Measurements from ENCODE around the gene BPIFB4.
"Not testable (repeated sequence)": the region's sequence is repeated elsewhere in the genome, so short reads cannot be mapped to it uniquely, and the experiment has no call there.

Gene BPIFB4

DNA sequence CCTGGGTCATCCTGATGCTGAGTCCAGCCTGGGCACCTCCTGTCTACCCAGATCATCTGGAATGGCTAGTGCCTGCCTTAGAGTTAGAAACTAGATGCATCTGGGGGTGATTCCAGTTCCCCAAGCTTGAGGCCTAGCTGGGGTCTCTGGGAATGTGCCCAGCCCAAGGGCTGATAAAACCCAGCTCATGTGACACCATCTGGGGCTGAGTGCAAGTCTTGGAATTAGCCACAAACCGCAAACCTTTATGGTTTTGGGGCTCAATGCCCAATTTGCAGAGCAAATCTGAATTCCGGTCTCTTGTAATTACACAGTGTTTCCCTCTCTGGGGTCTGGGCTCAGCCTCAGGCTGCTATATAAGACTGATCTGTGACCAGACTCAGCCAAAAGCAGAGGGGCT is at the start of gene BPIFB4:
Gene BPIFB4, plus strand, starts transcription at position 385 of the 400 bp plus-strand sequence. CDS start 1,884 bp downstream, outside the sequence.
- DNase-seq (ENCODE audit: low read depth) = no peak

DNA sequence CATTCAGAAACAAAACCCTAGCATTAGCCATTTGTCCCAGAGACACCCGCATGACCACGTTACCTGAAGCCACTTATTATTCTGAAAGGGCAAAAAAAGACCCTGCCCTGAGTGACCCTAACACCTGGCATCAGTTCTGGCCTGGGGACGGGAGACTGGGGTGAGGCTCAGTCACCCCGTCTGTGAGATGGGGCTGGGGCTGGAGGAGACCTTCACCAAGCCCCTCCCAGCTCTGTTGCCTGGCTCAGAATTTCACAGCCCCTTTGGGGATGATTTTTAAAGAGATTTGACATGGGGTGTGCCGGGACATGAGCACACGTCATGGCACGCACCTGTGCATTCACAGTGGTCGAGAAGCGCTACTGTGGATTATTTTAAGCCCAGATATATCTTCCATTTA is 49.4 kb upstream of the BPIFB4 start:
- no peak for DNase-seq (ENCODE audit: low read depth)

DNA sequence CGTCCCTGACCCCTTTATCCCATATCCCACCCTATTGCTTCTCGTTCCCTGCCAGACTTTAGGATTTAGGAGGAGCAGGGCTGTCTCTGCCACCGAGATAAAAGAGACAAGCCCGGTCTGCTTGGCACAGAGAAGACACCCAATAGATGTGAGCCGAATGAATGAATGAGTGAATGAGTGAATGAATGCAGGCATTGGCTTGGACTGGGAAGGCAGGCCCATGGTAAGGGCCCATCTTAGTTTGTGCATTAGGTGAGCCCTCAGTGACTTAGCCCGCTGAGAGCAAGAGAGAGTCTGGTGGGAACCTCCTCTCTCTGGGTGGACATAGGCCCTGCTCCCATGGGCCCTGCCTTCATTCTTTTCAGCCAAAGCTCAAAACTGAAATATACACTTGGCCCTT is 48.9 kb upstream of the BPIFB4 start:
- DNase-seq (ENCODE audit: low read depth) = no peak

DNA sequence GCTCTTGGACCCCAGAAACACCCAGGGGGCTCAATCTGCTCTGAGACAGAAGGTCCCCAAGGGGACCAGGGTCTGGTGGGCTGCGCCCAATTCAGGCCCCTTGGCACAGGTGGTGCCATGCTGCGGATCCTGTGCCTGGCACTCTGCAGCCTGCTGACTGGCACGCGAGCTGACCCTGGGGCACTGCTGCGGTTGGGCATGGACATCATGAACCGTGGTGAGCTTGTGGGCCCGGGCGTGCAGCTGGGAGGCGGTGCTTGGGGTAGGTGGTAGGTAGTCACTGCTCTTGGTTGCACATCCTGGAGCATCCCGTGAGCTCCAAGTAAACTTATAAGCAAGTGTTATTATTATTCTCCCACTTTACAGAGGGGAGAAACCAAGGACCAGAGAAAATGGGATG is 47.9 kb upstream of the BPIFB4 start, which contains the start of gene BPIFB6:
Gene BPIFB6, plus strand, starts transcription at position 118 of the 400 bp plus-strand sequence. Its CDS starts 0 bp downstream, at position 118.
- DNase-seq (ENCODE audit: low read depth) = no peak

DNA sequence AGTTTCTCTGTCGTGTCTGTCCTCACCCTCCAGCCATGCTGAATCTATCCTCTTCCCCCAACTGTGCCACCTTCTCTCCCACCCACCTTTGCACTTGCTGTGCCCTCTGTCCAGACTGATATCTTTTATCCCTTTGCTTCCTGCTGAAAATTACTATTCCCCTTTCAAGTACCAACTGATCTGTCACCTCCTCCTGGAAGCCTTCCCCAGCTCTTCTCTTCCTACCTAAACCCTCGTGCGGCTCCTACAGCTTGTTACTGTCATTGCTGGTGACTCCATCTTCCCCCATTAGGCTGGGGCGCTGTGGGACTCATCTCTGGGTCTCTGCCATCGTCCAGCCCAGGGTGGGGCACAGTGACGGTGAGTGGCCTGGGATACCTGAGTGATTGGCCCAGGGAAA is 46.9 kb upstream of the BPIFB4 start:
- DNase-seq (ENCODE audit: low read depth) = no peak

DNA sequence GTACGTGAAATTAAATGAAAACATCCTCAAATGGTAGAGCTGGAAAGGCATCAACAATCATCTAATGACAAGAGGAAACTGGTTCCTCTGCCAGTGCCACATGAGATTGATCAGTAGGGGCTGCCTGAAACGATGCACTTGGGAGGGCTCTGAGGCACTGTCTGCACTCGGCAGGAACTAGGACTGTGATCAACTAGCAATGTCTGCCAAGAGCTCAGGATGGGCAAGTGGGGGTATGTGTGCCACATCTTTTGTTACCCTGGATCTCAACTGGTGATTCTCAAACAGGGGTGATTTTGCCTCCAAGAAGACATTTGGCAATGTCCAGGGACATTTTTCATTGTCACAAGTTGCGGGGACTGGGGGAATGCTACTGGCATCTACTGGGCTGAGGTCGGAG is 46.1 kb upstream of the BPIFB4 start:
- DNase-seq (ENCODE audit: low read depth) = no peak

DNA sequence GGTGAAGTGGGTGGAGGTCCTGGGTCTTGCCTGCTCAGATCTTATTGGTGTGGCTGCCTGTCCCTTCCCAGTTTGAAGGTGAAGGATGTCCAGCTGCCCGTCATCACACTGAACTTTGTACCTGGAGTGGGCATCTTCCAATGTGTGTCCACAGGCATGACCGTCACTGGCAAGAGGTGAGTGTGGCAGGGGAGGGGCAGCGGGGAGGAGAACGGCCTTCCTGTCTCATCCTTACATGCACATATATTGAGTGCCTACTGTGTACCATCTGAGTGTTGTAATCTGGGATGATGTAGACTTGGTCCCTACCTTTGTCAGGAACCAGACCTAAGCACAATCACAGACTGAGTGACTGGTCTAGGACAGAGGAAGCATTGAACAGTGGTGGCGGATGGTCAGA is 45.3 kb upstream of the BPIFB4 start:
- DNase-seq (ENCODE audit: low read depth) = no peak

DNA sequence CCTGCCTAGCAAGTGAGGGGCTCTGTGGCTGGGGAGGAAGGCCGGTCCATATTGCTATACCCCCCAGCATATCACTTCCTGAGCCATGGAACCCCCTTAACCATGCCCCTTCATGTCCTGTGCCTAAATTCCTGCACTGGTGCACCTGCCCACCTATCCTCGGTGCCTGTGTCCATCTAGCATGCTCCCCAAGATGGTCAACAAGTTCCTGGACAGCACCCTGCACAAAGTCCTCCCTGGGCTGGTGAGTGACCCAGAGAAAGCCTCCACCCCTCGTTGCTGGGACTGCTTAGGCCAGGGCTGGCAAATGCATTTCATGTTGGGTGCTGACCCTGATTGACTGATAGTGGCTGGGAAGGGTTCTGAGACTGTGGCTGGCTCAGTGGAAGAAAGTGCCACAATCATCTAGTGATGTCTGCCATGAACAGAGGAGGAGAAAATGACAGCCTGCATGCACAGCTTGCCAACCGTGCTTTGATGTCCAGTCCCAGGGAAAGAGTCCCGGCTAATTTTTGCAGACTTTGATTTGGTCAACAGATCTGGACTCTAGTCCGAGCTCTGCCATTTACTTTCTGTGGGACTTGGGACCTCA is 44.4 kb upstream of the BPIFB4 start:
- no peak for DNase-seq (ENCODE audit: low read depth)

DNA sequence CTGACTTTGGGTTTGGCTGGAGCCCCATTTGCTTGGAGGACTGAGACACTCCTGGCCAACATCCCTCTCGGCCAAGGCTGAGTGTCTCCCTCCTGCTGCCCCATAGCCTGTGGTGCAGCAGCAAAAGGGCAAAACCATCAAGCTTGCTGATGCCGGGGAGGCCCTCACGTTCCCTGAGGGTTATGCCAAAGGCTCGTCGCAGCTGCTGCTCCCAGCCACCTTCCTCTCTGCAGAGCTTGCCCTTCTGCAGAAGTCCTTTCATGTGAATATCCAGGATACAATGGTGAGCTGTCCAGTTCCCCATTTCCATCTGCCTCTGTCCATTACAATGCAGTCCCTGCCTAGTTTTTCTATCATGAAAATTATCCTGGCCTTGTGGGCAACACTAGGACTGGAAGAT is 42.0 kb upstream of the BPIFB4 start:
- DNase-seq (ENCODE audit: low read depth) = no peak

DNA sequence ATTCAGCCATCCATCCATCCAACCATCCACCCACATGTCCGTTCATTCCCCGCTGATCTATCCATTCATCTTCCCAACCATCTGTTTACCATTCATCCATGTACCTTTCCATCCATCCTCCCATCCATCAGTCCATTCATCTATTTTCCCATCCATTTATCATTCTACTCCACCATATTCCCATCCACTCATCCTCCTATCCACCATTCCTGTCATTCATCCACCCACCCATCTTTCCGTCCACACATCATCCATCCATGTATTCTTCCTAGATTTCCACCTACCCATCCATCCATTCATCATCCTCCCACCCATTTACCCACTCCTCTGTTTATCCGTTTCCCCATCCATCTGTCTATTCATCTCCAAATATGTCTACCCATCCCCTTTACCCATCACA is 41.2 kb upstream of the BPIFB4 start:
- no peak for DNase-seq (ENCODE audit: low read depth)

DNA sequence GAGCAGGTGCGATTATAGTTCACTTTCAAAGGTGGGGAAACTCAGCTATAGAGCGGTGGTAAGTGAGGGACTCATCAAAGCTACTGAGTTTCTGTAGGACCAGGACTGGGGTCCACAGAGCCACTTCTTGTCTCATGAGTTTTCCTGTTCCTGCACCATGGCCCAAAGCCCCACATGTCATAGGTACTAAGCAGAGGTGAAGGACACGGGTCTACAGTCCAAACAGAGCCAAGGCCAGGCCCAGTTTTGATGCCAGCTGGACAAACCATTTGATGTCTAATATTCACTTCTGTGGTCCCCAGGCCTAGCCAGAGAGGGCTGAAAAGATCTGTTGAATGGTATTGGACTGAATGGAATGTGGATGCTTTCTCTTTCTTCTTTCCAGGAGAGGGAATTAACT is 37.0 kb upstream of the BPIFB4 start:
- no peak for DNase-seq (ENCODE audit: low read depth)

DNA sequence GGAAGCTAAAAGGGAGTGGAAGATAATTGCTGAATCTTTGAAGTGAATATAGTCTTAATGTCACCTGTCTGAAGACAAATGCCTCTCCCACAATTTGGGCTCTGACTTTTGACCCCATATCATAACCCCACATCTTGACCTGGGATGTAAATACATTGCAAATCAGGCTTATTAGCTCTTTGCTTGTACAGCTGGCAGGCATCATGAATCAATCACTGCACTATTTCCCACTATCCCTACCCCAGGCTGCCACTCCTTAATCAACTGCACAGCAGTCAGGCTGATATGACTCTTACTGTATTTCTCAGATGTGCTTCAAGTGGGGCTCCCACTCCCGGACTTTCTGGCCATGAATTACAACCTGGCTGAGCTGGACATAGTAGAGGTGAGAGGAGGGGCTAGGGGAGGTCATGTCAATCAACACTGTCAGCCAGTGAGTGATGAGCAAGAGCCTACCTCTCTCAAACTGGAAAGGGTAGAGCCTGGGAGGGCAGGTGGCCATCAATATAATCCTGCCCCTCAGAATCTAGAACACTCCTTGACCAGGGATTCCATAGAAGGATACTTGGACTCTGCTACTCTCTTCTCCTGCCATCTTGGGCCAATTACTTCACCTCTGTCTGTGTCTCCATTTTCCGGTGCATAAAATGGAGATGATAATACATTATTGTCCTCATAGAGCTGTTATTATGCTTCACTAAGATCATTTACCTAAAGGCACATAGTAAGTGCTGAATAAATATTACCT is 36.3 kb upstream of the BPIFB4 start:
- DNase-seq (ENCODE audit: low read depth) = no peak

DNA sequence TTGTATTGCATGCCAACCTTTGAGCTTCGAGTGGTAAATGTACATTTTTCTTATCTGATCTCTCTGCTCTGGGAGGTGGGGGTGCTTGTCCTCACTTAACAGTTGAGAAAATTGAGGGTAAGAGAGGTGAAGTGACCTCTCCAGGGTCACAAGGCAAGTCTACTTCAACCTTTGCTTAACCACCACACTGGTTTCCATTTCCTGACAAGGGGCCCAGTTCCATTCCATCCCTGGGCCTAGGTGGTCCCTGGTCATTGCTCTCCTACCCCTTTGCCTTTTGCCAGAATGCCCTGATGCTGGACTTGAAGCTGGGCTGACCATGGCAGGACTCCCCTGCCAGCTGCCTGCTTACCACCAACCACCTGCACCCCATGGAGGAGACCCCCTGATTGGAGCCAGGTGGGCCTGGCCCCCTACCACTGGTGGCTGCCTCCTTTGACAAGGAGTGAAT is 35.7 kb upstream of the BPIFB4 start:
- no peak for DNase-seq (ENCODE audit: low read depth)

DNA sequence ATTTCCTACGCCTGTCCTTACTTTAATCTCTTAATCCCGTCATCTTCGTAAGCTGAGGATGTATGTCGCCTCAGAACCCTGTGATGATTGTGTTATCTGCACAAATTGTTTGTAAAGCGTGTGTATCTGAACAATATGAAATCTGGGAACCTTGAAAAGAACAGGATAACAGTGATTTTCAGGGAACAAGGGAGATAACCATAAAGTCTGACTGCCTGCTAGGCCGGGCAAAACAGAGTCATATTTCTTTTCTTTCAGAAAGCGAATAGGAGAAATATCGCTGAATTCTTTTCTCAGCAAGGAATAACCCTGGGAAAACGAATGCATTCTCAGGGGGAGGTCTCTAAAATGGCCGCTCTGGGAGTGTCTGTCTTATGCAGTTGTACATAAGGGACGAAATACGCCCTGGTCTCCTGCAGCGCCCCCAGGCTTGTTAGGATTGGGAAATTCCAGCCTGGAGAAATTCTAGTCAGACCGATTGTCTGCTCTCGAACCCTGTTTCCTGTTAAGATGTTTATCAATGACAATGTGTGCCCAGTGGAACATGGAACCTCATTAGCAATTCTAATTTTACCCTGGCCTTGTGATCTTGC is 34.2 kb upstream of the BPIFB4 start:
- DNase-seq (ENCODE audit: low read depth) = not testable (repeated sequence)

DNA sequence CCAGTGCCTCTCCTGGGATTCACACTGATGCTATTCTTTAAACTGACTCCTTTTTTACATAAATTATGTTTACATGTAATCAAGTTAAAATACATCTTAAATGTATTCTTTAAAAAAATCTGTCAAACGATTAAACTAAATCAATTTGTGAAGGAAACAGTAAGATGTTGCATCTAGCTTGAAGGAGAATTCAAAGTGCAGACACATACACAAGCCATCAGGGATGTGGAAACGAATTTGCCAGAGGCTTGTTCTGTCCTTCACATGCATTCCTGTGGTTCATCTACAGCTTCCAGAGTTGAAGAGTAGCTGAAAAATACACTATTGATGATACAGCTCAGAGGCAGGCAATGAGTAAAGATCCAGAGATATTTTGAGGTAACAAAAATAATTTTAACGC is 33.0 kb upstream of the BPIFB4 start:
- DNase-seq (ENCODE audit: low read depth) = no peak

DNA sequence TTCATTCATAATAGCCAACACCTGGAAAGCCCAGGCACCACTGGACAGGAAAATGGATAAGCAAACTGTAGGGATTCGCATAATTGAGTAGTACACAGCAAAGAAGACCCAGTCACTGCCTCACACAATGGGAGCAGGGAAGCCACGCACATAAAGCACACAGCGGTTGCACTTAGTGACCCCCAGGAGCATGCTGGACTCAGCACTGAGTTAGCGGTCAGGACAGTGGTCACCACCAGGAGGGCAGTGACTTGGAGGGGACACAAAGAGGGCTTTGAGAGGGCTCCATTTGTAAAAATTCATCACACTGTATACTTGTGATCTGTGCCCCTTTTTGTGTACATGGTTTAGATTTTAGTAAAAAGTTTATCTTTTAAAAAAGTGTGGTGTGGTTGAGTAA is 28.1 kb upstream of the BPIFB4 start:
- no peak for DNase-seq (ENCODE audit: low read depth)

DNA sequence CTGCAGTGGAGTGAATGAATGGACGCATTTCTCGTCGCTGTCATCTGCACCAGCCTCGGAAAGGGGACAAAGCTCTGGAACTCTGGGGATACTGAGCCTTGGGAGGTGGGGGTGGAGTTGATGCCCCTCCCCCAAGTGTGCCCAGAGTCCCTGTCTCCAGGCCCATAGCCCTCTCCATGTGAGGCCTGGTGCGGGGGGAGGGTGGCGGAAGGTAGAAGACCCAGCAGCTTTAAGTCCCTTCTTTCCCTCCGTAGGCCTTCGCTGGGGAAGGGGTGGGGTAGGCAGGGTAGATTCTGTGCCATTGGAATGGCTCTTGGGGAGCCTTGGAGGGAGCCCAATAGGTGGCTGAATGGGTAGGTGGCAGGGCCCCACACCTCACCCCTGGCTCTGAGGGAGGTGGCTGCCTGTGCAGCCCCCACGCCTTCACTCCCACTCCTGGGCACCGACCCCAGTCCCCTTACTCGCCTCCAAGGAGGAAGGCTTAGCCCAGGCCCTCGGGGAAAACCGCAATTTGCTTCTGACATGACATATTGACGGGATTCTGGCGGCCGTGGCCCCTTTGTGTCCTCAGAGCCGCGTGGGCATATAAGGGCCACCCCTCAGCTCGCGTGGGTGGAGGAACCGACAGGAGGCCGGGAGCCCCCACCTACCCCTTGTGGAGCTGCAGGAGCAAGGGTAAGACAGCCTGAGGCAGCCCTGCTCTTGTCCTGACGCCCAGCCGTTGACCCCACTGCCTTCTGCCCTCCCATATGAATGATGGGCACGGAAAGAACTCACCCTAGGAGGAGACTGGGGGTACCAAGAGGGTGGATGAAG is 25.9 kb upstream of the BPIFB4 start, which contains the start of gene BPIFB3:
Gene BPIFB3, plus strand, starts transcription at position 613 of the 816 bp plus-strand sequence. CDS start 1,533 bp downstream, outside the sequence.
- DNase-seq (ENCODE audit: low read depth) = no peak

DNA sequence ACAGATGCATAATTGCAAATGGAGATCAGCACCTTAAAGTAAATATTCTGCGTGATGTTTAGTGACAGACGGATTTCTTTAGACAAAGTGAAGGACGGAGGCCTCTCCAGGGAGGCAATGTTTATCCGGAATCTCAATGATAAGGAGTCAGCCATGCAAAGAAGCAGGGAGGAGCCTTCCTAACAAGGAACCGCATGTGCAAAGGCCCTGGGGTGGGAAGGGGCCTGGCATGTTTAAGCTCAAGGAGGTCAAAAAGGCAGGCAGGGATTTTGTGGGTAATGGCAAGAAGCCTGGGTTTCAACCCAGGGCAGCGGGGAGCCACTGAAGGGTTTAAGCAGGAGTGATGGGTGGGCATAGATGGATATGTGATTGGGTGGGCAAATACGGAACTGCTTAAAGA is 25.1 kb upstream of the BPIFB4 start:
- DNase-seq (ENCODE audit: low read depth) = no peak

DNA sequence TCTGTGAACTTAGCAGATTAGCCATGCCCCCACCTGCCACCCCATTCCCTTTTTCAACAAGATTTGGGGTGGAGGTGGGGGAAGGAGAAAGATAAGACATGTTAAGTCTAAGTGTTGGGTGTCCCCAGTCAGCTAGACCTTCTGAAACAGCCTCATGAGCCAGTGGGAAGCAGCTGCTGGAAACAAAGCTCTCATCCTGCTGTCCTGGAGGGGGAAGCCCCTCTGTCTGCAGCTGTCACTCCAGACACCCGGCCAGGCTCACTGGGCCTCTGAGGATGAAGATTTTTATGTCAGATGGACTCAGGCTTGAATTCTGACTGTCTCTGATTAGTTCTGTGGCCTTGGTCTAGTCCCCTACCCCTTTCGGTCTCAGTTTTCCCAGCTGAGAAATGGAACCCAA is 24.7 kb upstream of the BPIFB4 start:
- no peak for DNase-seq (ENCODE audit: low read depth)

DNA sequence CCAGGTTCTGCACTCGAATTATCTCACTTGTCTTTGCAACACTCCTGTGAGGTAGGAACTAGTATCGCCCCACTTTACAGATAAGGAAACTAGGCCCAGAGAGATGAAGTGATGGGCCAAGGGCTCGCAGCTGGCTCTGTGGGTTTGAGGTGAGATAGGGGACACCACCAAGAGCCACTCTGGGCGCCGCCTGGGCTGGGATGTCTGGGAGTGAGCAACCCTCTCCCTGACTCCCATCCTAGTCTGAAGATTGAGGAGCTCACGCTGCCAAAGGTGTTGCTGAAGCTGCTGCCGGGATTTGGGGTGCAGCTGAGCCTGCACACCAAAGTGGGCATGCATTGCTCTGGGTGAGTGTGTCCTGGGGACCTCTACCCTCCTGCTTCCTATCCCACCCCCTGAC is 20.3 kb upstream of the BPIFB4 start:
- no peak for DNase-seq (ENCODE audit: low read depth)

DNA sequence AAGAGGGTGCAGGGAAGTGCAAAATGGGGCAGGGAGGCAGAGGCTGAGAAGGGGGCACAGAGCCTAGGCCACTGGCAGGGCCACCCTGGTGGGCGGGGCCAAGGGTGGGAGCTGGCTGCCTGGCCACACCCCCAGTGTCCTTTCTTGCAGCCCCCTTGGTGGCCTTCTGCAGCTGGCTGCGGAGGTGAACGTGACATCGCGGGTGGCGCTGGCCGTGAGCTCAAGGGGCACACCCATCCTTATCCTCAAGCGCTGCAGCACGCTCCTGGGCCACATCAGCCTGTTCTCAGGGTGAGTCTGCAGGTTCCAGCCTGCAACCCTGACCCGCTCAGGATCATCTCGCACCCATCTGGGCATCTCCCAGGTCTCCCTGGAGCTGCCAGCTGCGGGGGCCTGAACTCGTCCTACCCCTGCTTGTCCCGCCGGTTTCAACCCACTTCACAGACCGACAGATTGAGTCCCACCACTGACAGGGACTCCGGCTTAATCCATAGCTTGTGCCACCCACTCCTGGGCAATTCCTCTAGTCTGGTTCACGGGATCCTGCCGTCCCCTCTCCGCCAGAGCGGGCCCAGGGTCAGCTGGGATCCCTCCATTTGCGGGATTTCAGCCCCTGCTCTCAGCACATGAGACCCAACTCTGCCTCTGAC is 19.6 kb upstream of the BPIFB4 start:
- DNase-seq (ENCODE audit: low read depth) = no peak

DNA sequence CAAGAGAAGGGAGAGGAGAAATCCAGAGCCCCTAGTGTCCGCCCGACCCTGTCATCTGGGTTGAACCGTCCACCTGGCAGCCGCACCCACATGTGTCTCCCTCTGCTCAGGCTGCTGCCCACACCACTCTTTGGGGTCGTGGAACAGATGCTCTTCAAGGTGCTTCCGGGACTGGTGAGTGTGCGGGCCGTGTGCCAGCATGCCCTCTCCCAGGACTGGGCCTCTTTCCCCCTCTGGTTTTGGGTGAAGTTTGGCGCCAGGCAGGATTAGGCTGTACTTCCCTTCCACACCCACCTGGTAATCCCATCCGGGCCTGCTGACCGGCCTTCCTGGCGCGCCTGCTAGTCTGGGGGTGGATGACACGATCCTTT is 17.8 kb upstream of the BPIFB4 start:
- no peak for DNase-seq (ENCODE audit: low read depth)
